Keratinocyte (primary cell): ENCODE measurements around the gene FUT8. TPM values are rescaled to one million over a fixed set of nuclear protein-coding genes. Genes with fewer than 3 reads are reported as not detected.
"Not testable (repeated sequence)": the region's sequence is repeated elsewhere in the genome, so short reads cannot be mapped to it uniquely, and the experiment has no call there.

ENCODE experiments used
- DNase-seq: peaks from one replicate; pipeline ENCODE4 v3.0.0-alpha.2; 2011; ENCODE audit warnings: low read depth, missing footprints, low spot score
- FAIRE-seq: peaks from 2 replicates; lab custom pipeline; 2011; peaks lifted over from hg19 to GRCh38; lab: Jason Lieb, UNC
- H2AFZ ChIP-seq: 2 replicates; pipeline ENCODE4 v1.6.0; 2012; ENCODE audit warnings: low read length, control low read depth, inconsistent platforms; ENCODE audit not compliant: control insufficient read depth
- H3K27ac ChIP-seq: 2 replicates; pipeline ENCODE4 v1.5.1; 2011; ENCODE audit warnings: low read length; ENCODE audit not compliant: control insufficient read depth, insufficient read depth
- H3K27me3 ChIP-seq: 3 replicates; pipeline ENCODE4 v1.6.0; 2011; ENCODE audit warnings: low read length; ENCODE audit not compliant: control insufficient read depth, insufficient read depth; ENCODE audit errors: extremely low read depth
- H3K36me3 ChIP-seq, 2 experiments: 2 replicates in 1 of 2; 3 replicates in 1 of 2; pipeline ENCODE4 v1.5.1; 2011; ENCODE audit warnings: low read length in 2 of 2, mild to moderate bottlenecking in 1 of 2; ENCODE audit not compliant: control insufficient read depth in 2 of 2, insufficient read depth in 2 of 2; ENCODE audit errors: extremely low read depth in 1 of 2
- H3K4me1 ChIP-seq: 3 replicates; pipeline ENCODE4 v1.5.1; 2011; ENCODE audit warnings: low read length; ENCODE audit not compliant: control insufficient read depth, insufficient read depth; ENCODE audit errors: extremely low read depth
- H3K4me2 ChIP-seq: 3 replicates; pipeline ENCODE4 v1.6.0; 2011; ENCODE audit warnings: low read depth, low read length; ENCODE audit not compliant: control insufficient read depth, insufficient read depth; ENCODE audit errors: extremely low read depth
- H3K4me3 ChIP-seq, 3 experiments: fragments of 200-600 bp in 1 of 3; sonication (generic) in 1 of 3; 2 replicates in 2 of 3; 3 replicates in 1 of 3; pipeline ENCODE4 v1.5.1; 2011 to 2016; ENCODE audit warnings: low read length in 3 of 3, mild to moderate bottlenecking in 3 of 3, control low read depth in 2 of 3, inconsistent platforms in 1 of 3, low read depth in 1 of 3, mixed read lengths in 1 of 3, mixed run types in 1 of 3, moderate library complexity in 1 of 3; ENCODE audit not compliant: control insufficient read depth in 2 of 3, insufficient read depth in 2 of 3; ENCODE audit errors: extremely low read depth in 1 of 3
- H3K79me2 ChIP-seq: 2 replicates; pipeline ENCODE4 v1.6.0; 2012; ENCODE audit warnings: low read length; ENCODE audit not compliant: control insufficient read depth, insufficient read depth
- H3K9ac ChIP-seq: 3 replicates; pipeline ENCODE4 v1.6.0; 2011; ENCODE audit warnings: low read length; ENCODE audit not compliant: control insufficient read depth, insufficient read depth; ENCODE audit errors: extremely low read depth
- H3K9me1 ChIP-seq: 3 replicates; pipeline ENCODE4 v1.6.0; 2011; ENCODE audit warnings: low read length; ENCODE audit not compliant: control insufficient read depth, insufficient read depth; ENCODE audit errors: extremely low read depth
- H3K9me3 ChIP-seq: 2 replicates; pipeline ENCODE4 v1.5.1; 2012; ENCODE audit warnings: low read depth, low read length; ENCODE audit not compliant: control insufficient read depth
- H4K20me1 ChIP-seq: 3 replicates; pipeline ENCODE4 v1.6.0; 2011; ENCODE audit warnings: low read length; ENCODE audit not compliant: control insufficient read depth, insufficient read depth; ENCODE audit errors: extremely low read depth
- CTCF ChIP-seq, 3 experiments: IDR thresholded peaks in 1 of 3; conservative IDR thresholded peaks in 1 of 3; optimal IDR thresholded peaks in 1 of 3; 2 replicates in 2 of 3; 3 replicates in 1 of 3; pipeline versions ENCODE3 to v1.5.1; 2011; ENCODE audit warnings: low read length in 3 of 3, mild to moderate bottlenecking in 3 of 3, moderate library complexity in 2 of 3, control low read depth in 1 of 3, inconsistent platforms in 1 of 3; ENCODE audit not compliant: insufficient read depth in 2 of 3; ENCODE audit errors: extremely low read depth in 1 of 3
- EZH2 ChIP-seq: IDR thresholded peaks from one replicate; pipeline ENCODE4 v1.6.1; 2012; ENCODE audit warnings: inconsistent platforms, mild to moderate bottlenecking, low read length, moderate library complexity
- dilution Hi-C: fragments of 300-500 bp; cut with MboI; formaldehyde crosslinking; loops from one replicate; pipeline ENCODE4 v1.7.0; 2020; ENCODE audit warnings: low sequenced_read_pairs; ENCODE audit not compliant: extremely low pct_ligation_motif_present
- polyA plus RNA-seq, 5 experiments: library from polyadenylated mRNA; depleted of rRNA in 3 of 5; stranded (reverse) in 3 of 5; stranded (forward) in 1 of 5; unstranded in 1 of 5; fragments of >200 nt; gene quantifications; 1 replicate in 1 of 5; 2 replicates in 3 of 5; 3 replicates in 1 of 5; pipeline versions ENCODE4 v1.2.1 to v1.2.3, GENCODE V29; 2011 to 2012; ENCODE audit warnings: missing spikeins in 2 of 5, low read depth in 1 of 5, low replicate concordance in 1 of 5

The FUT8 gene
- polyA plus RNA-seq, 1 donor (not counting 4 experiments of a cell fraction or from before 2014, with no cell fraction given): 12.5 TPM

GRCh38 chr14:65704850-65705249 lies 292.3 kb downstream of the FUT8 start:
- H3K79me2 ChIP-seq: no peaks in the 10 kb centered on the region
- H3K36me3 ChIP-seq: no peaks in the 10 kb centered on the region
- H3K27ac ChIP-seq: no peak overlapping the region
- no peaks in the 10 kb centered on the region for H3K4me1 ChIP-seq
- no peak overlapping the region for H2AFZ ChIP-seq
- dilution Hi-C loops: no loop called here
- H3K4me3 ChIP-seq: no peak overlapping the region
- H3K4me2 ChIP-seq: no peak overlapping the region
- no peaks in the 10 kb centered on the region for H3K9me1 ChIP-seq
- no peaks in the 10 kb centered on the region for H4K20me1 ChIP-seq
- FAIRE-seq (no peak), DNase-seq (no peak)
- H3K27me3 ChIP-seq: no peaks in the 10 kb centered on the region
- TF ChIP-seq CTCF (optimal IDR thresholded peaks at IDR 0.05 in 1 of 3, IDR thresholded peaks at IDR 0.05 in 1 of 3, conservative IDR thresholded peaks at IDR 0.05 in 1 of 3; ENCODE audit: extremely low read depth in 1 of 3, insufficient read depth in 2 of 3, low read length in 3 of 3) (no peak), EZH2 (no peak)
- no peak overlapping the region for H3K9ac ChIP-seq
- no peaks in the 10 kb centered on the region for H3K9me3 ChIP-seq

GRCh38 chr14:65709576-65709975 lies 297.0 kb downstream of the FUT8 start:
- Histone ChIP-seq H3K4me1 (no peaks in the 10 kb centered on the region), H3K9me3 (no peaks in the 10 kb centered on the region), H3K4me3 (no peak overlapping the region), H3K4me2 (no peak overlapping the region), H2AFZ (no peak overlapping the region), H4K20me1 (no peaks in the 10 kb centered on the region), H3K27me3 (no peaks in the 10 kb centered on the region), H3K27ac (no peak overlapping the region), H3K9ac (no peak overlapping the region), H3K36me3 (no peaks in the 10 kb centered on the region), H3K79me2 (no peaks in the 10 kb centered on the region), H3K9me1 (no peaks in the 10 kb centered on the region)
- no peak for FAIRE-seq
- TF ChIP-seq EZH2 (no peak), CTCF (optimal IDR thresholded peaks at IDR 0.05 in 1 of 3, IDR thresholded peaks at IDR 0.05 in 1 of 3, conservative IDR thresholded peaks at IDR 0.05 in 1 of 3; ENCODE audit: extremely low read depth in 1 of 3, insufficient read depth in 2 of 3, low read length in 3 of 3) (no peak)
- no peak for DNase-seq
- dilution Hi-C loops: no loop called here

- H4K20me1 ChIP-seq, H3K9ac ChIP-seq, H3K4me1 ChIP-seq, FAIRE-seq, H3K9me3 ChIP-seq, H3K4me2 ChIP-seq, H3K36me3 ChIP-seq, H2AFZ ChIP-seq, H3K79me2 ChIP-seq, H3K9me1 ChIP-seq, dilution Hi-C loops, DNase-seq, H3K27me3 ChIP-seq, H3K4me3 ChIP-seq, H3K27ac ChIP-seq: not testable (repeated sequence)
Measured at GRCh38 chr14:65716813-65717212, 304.3 kb downstream of the FUT8 start.

GRCh38 chr14:65717384-65717915 lies 304.9 kb downstream of the FUT8 start:
- H3K9me3 ChIP-seq, H3K27me3 ChIP-seq, H3K27ac ChIP-seq, H3K36me3 ChIP-seq, FAIRE-seq, H3K9me1 ChIP-seq, H3K79me2 ChIP-seq, H2AFZ ChIP-seq, H3K4me1 ChIP-seq, H3K4me2 ChIP-seq, H4K20me1 ChIP-seq, dilution Hi-C loops, H3K4me3 ChIP-seq, H3K9ac ChIP-seq, DNase-seq: not testable (repeated sequence)
